K562 (cell line): Measurements from ENCODE around the gene PCDH12. TPM values are rescaled to one million over a fixed set of nuclear protein-coding genes. Genes with fewer than 3 reads are reported as not detected.
A peak's percentile ranks its signal among the peaks of the same experiment; 100 is the strongest.

Source experiments
- ARID1B ChIP-seq: fragments of 450-650 bp; IDR thresholded peaks from 2 replicates; pipeline ENCODE4 v1.6.1; 2016; ENCODE audit warnings: antibody characterized with exemption, mild to moderate bottlenecking, inconsistent platforms
- ATF7 ChIP-seq: fragments of 450-650 bp; IDR thresholded peaks from 2 replicates; pipeline ENCODE4 v1.7.1; 2014; ENCODE audit warnings: mild to moderate bottlenecking, moderate library complexity
- DDX20 ChIP-seq: fragments of 450-650 bp; IDR thresholded peaks from 2 replicates; pipeline ENCODE4 v1.6.1; 2016; ENCODE audit warnings: missing genetic modification characterization, low read depth, mild to moderate bottlenecking, missing compliant biosample characterization, moderate library complexity
- GABPA ChIP-seq: fragments of 200-800 bp; sonication (Bioruptor generic); conservative IDR thresholded peaks from 2 replicates; pipeline ENCODE4 v1.6.1; 2016; ENCODE audit warnings: low read depth, missing genetic modification characterization, missing compliant biosample characterization
- GTF2B ChIP-seq: IDR thresholded peaks from 2 replicates; pipeline ENCODE4 v1.6.1; 2011; ENCODE audit not compliant: insufficient read length; ENCODE audit errors: extremely low read depth
- MAX ChIP-seq: sonication (generic); formaldehyde crosslinking; IDR thresholded peaks from 2 replicates; pipeline ENCODE4 v1.9.0; 2022; ENCODE audit warnings: mild to moderate bottlenecking, missing genetic modification reagents
- MEF2D ChIP-seq: conservative IDR thresholded peaks from 2 replicates; pipeline ENCODE4 v1.6.1; 2016; ENCODE audit warnings: low read depth, missing genetic modification characterization, missing compliant biosample characterization
- POLR3A ChIP-seq: IDR thresholded peaks from 2 replicates; pipeline ENCODE4 v1.6.1; 2011; ENCODE audit warnings: borderline replicate concordance, mild to moderate bottlenecking, moderate library complexity; ENCODE audit not compliant: insufficient read length, insufficient read depth; ENCODE audit errors: extremely low read depth
- STAG1 ChIP-seq: sonication (generic); formaldehyde crosslinking; IDR thresholded peaks from 2 replicates; pipeline ENCODE4 v1.5.0; 2020; ENCODE audit warnings: missing genetic modification reagents, borderline replicate concordance
- ZNF134 ChIP-seq: fragments of 250-450 bp; sonication (Bioruptor Pico); conservative IDR thresholded peaks from 2 replicates; pipeline ENCODE4 v1.4.0; 2020
- ZNF23 ChIP-seq: fragments of 250-450 bp; sonication (Bioruptor Pico); IDR thresholded peaks from 2 replicates; pipeline ENCODE4 v1.4.0; 2020; ENCODE audit warnings: mild to moderate bottlenecking
- ZNF57 ChIP-seq: fragments of 450-650 bp; formaldehyde crosslinking; IDR thresholded peaks from 2 replicates; pipeline ENCODE4 v1.4.0; 2020; ENCODE audit warnings: mild to moderate bottlenecking, moderate library complexity
- polyA plus RNA-seq, 8 experiments: library from polyadenylated mRNA; depleted of rRNA in 4 of 8; stranded (reverse) in 5 of 8; unstranded in 3 of 8; fragments of >200 nt; fragmentation: Nextera tagmentation in 2 of 8; fragmentation: Illumina TruSeq in 1 of 8; extraction: Ambion mirVana in 2 of 8; extraction: Trizol in 1 of 8; gene quantifications; 2 replicates each; pipeline versions ENCODE4 v1.2.1 to v1.2.3, GENCODE V29; 2011 to 2014; ENCODE audit warnings: inconsistent platforms in 1 of 8, missing spikeins in 1 of 8
- total RNA-seq, 7 experiments: library from RNA; depleted of rRNA in 6 of 7; stranded (reverse); fragments of >200 nt in 6 of 7; fragmentation: Illumina TruSeq in 2 of 7; extraction: Trizol in 2 of 7; gene quantifications; 2 replicates each; pipeline versions ENCODE4 v1.2.1 to v1.2.3, GENCODE V29; 2011 to 2021; ENCODE audit warnings: low replicate concordance in 1 of 7
- TF ChIP-seq, protein P1 (sequence below), 2 experiments: fragments of 450-650 bp; formaldehyde crosslinking in 1 of 2; IDR thresholded peaks; 2 replicates each; pipeline versions ENCODE4 v1.4.0 to v1.6.1; 2014 to 2020; ENCODE audit warnings: mild to moderate bottlenecking in 2 of 2, borderline replicate concordance in 1 of 2, low read depth in 1 of 2
- TF ChIP-seq, protein P2 (sequence below), 3 experiments: IDR thresholded peaks in 2 of 3; conservative IDR thresholded peaks in 1 of 3; 2 replicates each; pipeline ENCODE4 v1.5.1; 2011 to 2012; ENCODE audit warnings: low read length in 3 of 3, mild to moderate bottlenecking in 3 of 3, control low read depth in 2 of 3, improper control_type of control experiment in 1 of 3, inconsistent platforms in 1 of 3, low read depth in 1 of 3, mixed read lengths in 1 of 3, moderate library complexity in 1 of 3; ENCODE audit not compliant: insufficient read depth in 2 of 3

Gene PCDH12
- total and polyA plus RNA-seq, 9 of the 15 experiments (the other 6 are each of a cell fraction or from before 2014, with no cell fraction given) = 0.01 to 0.04 (median 0.01) TPM; not detected in 4

GRCh38 chr5:141992349-141992963 is 34.5 kb upstream of the PCDH12 start (continued):
- TF ChIP-seq, protein P1, sequence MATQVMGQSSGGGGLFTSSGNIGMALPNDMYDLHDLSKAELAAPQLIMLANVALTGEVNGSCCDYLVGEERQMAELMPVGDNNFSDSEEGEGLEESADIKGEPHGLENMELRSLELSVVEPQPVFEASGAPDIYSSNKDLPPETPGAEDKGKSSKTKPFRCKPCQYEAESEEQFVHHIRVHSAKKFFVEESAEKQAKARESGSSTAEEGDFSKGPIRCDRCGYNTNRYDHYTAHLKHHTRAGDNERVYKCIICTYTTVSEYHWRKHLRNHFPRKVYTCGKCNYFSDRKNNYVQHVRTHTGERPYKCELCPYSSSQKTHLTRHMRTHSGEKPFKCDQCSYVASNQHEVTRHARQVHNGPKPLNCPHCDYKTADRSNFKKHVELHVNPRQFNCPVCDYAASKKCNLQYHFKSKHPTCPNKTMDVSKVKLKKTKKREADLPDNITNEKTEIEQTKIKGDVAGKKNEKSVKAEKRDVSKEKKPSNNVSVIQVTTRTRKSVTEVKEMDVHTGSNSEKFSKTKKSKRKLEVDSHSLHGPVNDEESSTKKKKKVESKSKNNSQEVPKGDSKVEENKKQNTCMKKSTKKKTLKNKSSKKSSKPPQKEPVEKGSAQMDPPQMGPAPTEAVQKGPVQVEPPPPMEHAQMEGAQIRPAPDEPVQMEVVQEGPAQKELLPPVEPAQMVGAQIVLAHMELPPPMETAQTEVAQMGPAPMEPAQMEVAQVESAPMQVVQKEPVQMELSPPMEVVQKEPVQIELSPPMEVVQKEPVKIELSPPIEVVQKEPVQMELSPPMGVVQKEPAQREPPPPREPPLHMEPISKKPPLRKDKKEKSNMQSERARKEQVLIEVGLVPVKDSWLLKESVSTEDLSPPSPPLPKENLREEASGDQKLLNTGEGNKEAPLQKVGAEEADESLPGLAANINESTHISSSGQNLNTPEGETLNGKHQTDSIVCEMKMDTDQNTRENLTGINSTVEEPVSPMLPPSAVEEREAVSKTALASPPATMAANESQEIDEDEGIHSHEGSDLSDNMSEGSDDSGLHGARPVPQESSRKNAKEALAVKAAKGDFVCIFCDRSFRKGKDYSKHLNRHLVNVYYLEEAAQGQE (IDR thresholded peaks at IDR 0.05; ENCODE audit: borderline replicate concordance) = peak; percentile 74; the same call in 1 of the 2 replicates
- TF ChIP-seq, protein P1 (CRISPR knock-in tag; IDR thresholded peaks at IDR 0.05; ENCODE audit: low read depth) = no peak
- no peak for TF ChIP-seq ATF7
- no peak for TF ChIP-seq POLR3A
- TF ChIP-seq, protein P2, sequence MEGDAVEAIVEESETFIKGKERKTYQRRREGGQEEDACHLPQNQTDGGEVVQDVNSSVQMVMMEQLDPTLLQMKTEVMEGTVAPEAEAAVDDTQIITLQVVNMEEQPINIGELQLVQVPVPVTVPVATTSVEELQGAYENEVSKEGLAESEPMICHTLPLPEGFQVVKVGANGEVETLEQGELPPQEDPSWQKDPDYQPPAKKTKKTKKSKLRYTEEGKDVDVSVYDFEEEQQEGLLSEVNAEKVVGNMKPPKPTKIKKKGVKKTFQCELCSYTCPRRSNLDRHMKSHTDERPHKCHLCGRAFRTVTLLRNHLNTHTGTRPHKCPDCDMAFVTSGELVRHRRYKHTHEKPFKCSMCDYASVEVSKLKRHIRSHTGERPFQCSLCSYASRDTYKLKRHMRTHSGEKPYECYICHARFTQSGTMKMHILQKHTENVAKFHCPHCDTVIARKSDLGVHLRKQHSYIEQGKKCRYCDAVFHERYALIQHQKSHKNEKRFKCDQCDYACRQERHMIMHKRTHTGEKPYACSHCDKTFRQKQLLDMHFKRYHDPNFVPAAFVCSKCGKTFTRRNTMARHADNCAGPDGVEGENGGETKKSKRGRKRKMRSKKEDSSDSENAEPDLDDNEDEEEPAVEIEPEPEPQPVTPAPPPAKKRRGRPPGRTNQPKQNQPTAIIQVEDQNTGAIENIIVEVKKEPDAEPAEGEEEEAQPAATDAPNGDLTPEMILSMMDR (IDR thresholded peaks at IDR 0.05 in 2 of 3, conservative IDR thresholded peaks at IDR 0.05 in 1 of 3; ENCODE audit: insufficient read depth in 2 of 3, low read depth in 1 of 3, low read length in 3 of 3) = peak; percentile 58 to 66 (median 62); a peak in 5 of 6 replicates
- no peak for TF ChIP-seq GTF2B
- no peak for TF ChIP-seq MAX
- TF ChIP-seq STAG1 (CRISPR knock-in tag) = no peak
- no peak for TF ChIP-seq ARID1B
- TF ChIP-seq DDX20 (tag) = no peak
- no peak for TF ChIP-seq ZNF134
- no peak for TF ChIP-seq GABPA (tag)
- no peak for TF ChIP-seq ZNF23 (CRISPR knock-in tag)
- TF ChIP-seq ZNF57 = no peak
- peak; percentile 55; the same call in 1 of the 2 replicates for TF ChIP-seq MEF2D (tag)
